ENCODE measurements around the gene TCP11. TPM values are rescaled to one million over a fixed set of nuclear protein-coding genes. Genes with fewer than 3 reads are reported as not detected.

Gene TCP11
- total RNA-seq, 1 experiment from 2014 or later: not detected

DNA sequence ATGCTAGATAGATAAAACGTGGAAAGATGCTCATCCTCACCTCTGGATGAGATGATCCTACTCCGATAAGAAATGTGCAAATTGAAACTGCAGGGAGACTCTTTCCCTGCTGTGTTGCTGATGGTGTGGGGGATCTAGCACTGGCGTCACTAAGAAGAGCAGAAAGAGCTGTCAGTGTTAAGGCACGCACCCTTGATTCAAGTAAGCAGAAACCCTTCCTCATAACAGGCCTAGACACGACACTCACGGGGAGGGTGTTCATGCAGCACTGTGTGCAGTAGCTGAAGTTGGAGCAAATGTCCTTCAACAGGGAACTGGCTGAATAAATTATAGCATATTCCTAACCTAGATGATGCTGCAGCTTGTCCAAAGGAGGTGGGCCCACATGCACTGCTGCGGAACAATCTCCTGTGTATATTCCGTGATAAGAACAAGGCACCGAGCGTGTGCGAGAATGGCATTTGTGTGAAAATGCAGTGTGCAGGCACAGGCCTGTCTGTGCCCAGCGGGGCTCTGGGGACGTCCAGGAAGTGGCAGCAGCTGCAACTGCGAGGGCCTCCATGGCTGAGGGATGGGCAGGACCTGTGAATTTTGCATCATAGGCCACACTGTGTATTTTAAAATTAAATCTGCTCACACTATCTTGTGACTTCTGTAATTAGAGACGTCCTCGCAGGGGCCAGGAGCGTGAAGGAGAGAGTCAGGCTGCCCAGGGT lies 64.0 kb downstream of the TCP11 start:
- intact Hi-C loops (cut with micrococcal nuclease; ENCODE audit: unreplicated experiment): no loop called here
- no peak overlapping the region for H3K27ac Mint-ChIP-seq (ENCODE audit: unreplicated experiment)
- no peak overlapping the region for H3K4me3 Mint-ChIP-seq (ENCODE audit: low read depth, unreplicated experiment)
- TF ChIP-seq, protein P1, sequence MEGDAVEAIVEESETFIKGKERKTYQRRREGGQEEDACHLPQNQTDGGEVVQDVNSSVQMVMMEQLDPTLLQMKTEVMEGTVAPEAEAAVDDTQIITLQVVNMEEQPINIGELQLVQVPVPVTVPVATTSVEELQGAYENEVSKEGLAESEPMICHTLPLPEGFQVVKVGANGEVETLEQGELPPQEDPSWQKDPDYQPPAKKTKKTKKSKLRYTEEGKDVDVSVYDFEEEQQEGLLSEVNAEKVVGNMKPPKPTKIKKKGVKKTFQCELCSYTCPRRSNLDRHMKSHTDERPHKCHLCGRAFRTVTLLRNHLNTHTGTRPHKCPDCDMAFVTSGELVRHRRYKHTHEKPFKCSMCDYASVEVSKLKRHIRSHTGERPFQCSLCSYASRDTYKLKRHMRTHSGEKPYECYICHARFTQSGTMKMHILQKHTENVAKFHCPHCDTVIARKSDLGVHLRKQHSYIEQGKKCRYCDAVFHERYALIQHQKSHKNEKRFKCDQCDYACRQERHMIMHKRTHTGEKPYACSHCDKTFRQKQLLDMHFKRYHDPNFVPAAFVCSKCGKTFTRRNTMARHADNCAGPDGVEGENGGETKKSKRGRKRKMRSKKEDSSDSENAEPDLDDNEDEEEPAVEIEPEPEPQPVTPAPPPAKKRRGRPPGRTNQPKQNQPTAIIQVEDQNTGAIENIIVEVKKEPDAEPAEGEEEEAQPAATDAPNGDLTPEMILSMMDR (IDR thresholded peaks at IDR 0.05; ENCODE audit: unreplicated experiment): no peak
- H3K9me3 Mint-ChIP-seq (ENCODE audit: low read depth, unreplicated experiment): no peaks in the 10 kb centered on the region
- H3K36me3 Mint-ChIP-seq (ENCODE audit: insufficient read depth, unreplicated experiment): peaks cover 35% of the 10 kb centered on the region
- BruUV-seq (replicated peaks): no TSS peak
- CTCF ChIA-PET: no interaction called here
- no peak for DNase-seq
- no peaks in the 10 kb centered on the region for H3K27me3 Mint-ChIP-seq (ENCODE audit: unreplicated experiment)
- H3K4me1 Mint-ChIP-seq (ENCODE audit: low read depth, unreplicated experiment): no peaks in the 10 kb centered on the region

DNA sequence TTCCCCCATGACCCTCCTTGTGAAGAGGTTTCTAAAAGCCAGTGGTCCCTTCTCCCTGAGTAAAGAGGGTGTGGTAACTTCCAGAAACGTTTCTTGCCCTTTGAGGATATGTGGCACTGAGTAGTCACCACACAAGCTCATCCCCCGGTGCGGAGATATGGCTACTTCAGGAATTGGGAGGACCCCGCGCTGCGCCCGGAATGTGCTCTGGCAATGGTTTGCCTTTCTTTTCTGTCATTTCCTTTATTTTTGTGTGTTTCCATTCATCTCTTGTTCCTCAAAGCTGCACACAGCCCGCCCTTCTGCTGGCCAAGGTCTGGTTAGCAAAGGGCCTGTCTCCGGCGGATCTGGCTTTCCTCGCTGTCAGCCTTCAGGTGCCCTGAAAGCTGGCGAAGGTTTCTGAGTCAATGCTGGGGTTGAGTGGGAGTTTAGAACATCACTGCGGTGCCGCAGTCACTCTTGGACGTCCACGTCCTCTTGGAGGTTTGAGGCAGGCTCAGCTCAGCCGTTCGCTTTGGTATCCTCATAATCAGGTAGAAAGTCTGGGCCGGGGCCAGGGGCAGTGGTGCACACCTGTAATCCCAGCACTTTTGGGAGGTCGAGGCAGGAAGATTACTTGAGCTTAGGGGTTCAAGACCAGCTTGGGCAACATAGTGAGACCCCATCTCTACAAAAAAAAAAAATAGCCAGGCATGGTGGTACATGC lies 67.2 kb downstream of the TCP11 start:
- no TSS peak for BruUV-seq (replicated peaks)
- CTCF ChIA-PET: interaction anchor here (1.1 kb wide), 1 partner anchor 167 kb away, joined by 3 read pairs; no protein-coding TSS in a partner anchor
- no peak overlapping the region for H3K27ac Mint-ChIP-seq (ENCODE audit: unreplicated experiment)
- TF ChIP-seq, protein P1 (IDR thresholded peaks at IDR 0.05; ENCODE audit: unreplicated experiment): no peak
- H3K36me3 Mint-ChIP-seq (ENCODE audit: insufficient read depth, unreplicated experiment): peaks cover 31% of the 10 kb centered on the region
- peaks cover 10% of the 10 kb centered on the region for H3K4me1 Mint-ChIP-seq (ENCODE audit: low read depth, unreplicated experiment)
- intact Hi-C loops (cut with micrococcal nuclease; ENCODE audit: unreplicated experiment): no loop called here
- no peak overlapping the region for H3K4me3 Mint-ChIP-seq (ENCODE audit: low read depth, unreplicated experiment)
- no peaks in the 10 kb centered on the region for H3K27me3 Mint-ChIP-seq (ENCODE audit: unreplicated experiment)
- no peak for DNase-seq
- no peaks in the 10 kb centered on the region for H3K9me3 Mint-ChIP-seq (ENCODE audit: low read depth, unreplicated experiment)

DNA sequence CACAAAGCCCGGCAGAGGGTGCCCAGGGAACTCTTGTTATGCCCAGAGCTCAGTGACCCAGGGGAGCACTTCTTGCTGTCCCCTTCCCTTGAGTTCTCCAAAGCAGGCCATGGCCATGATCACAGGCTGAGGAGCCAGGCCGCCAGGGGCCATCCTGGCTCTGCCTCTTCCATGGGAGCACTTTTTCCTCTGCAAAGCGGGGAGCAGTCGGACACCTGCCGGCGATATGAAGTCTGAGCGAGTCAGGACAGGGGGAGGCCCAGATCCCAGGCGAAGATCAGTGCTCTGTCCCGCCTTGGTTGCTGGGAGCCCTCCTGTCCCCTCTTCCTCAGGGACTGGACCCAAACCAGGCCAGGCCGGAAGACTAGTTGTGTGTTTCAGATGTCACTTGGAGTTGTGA lies 67.9 kb downstream of the TCP11 start:
- Mint-ChIP-seq H3K27me3 (ENCODE audit: unreplicated experiment) (no peaks in the 10 kb centered on the region), H3K4me3 (ENCODE audit: low read depth, unreplicated experiment) (no peak overlapping the region), H3K27ac (ENCODE audit: unreplicated experiment) (no peak overlapping the region), H3K36me3 (ENCODE audit: insufficient read depth, unreplicated experiment) (peaks cover 31% of the 10 kb centered on the region), H3K9me3 (ENCODE audit: low read depth, unreplicated experiment) (no peaks in the 10 kb centered on the region), H3K4me1 (ENCODE audit: low read depth, unreplicated experiment) (peaks cover 10% of the 10 kb centered on the region)
- no TSS peak for BruUV-seq (replicated peaks)
- TF ChIP-seq, protein P1 (IDR thresholded peaks at IDR 0.05; ENCODE audit: unreplicated experiment): no peak
- no peak for DNase-seq
- CTCF ChIA-PET: no interaction called here
- intact Hi-C loops (cut with micrococcal nuclease; ENCODE audit: unreplicated experiment): no loop called here

DNA sequence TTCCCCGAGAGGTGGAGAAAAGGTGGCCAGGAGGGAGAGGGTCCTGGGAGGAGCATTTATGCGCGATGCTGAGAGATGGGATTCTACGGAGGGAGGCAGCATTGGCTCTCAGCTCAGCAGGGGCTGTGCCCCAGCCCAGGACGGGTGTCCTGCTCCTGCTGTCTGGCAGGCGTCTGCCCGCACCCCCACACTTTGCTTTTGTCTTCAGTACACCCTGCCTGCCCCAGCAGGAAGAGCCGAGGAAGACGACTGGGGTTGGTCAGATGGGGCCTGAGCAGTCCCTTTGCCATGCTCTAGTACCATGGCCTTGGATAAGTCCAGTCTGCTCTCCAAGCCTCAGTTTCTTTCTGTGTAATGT lies 68.5 kb downstream of the TCP11 start:
- Mint-ChIP-seq H3K36me3 (ENCODE audit: insufficient read depth, unreplicated experiment) (peaks cover 29% of the 10 kb centered on the region), H3K9me3 (ENCODE audit: low read depth, unreplicated experiment) (no peaks in the 10 kb centered on the region), H3K27me3 (ENCODE audit: unreplicated experiment) (no peaks in the 10 kb centered on the region), H3K4me3 (ENCODE audit: low read depth, unreplicated experiment) (no peak overlapping the region), H3K27ac (ENCODE audit: unreplicated experiment) (no peak overlapping the region), H3K4me1 (ENCODE audit: low read depth, unreplicated experiment) (peaks cover 10% of the 10 kb centered on the region)
- BruUV-seq (replicated peaks): no TSS peak
- CTCF ChIA-PET: no interaction called here
- TF ChIP-seq, protein P1 (IDR thresholded peaks at IDR 0.05; ENCODE audit: unreplicated experiment): no peak
- intact Hi-C loops (cut with micrococcal nuclease; ENCODE audit: unreplicated experiment): no loop called here
- no peak for DNase-seq

Data from Calu3 (cell line).